OCI-LY7 (cell line): ENCODE measurements around the gene ZBTB7A. TPM values are rescaled to one million over a fixed set of nuclear protein-coding genes. Genes with fewer than 3 reads are reported as not detected.

Experiments
- BruUV-seq: library from RNA; stranded (reverse); fragments of 400-500 nt; replicated peaks from 2 replicates; lab custom pipeline; 2021; lab: Mats Ljungman, UMichigan
- CTCF ChIA-PET: fragments of 300-600 bp; sonication (Branson Sonifier 250); formaldehyde crosslinking; loops from one replicate; lab custom pipeline; 2022; ENCODE audit warnings: antibody characterized with exemption; ENCODE audit not compliant: unreplicated experiment; lab: Charles Lee
- POLR2A ChIA-PET: fragments of 300-600 bp; sonication (Branson Sonifier 250); formaldehyde crosslinking; loops from one replicate; lab custom pipeline; 2022; ENCODE audit warnings: antibody characterized with exemption; lab: Charles Lee
- DNase-seq: peaks from one replicate; pipeline ENCODE4 v3.0.0-alpha.2; 2015; ENCODE audit warnings: low spot score
- H2AFZ ChIP-seq: fragments of 200-600 bp; sonication (generic), shearing (Covaris generic); 2 replicates; pipeline ENCODE4 v1.6.1; 2014; ENCODE audit warnings: mild to moderate bottlenecking, antibody characterized with exemption, low read length, moderate library complexity
- H3K27ac ChIP-seq: fragments of 200-600 bp; sonication (generic); 2 replicates; pipeline ENCODE4 v1.5.1; 2014; ENCODE audit warnings: mixed run types, low read depth, mild to moderate bottlenecking, moderate library complexity, low read length, inconsistent platforms; ENCODE audit not compliant: poor library complexity, severe bottlenecking
- H3K36me3 ChIP-seq: fragments of 200-600 bp; sonication (generic); 2 replicates; pipeline ENCODE4 v1.6.1; 2014; ENCODE audit warnings: mild to moderate bottlenecking, antibody characterized with exemption, low read length, moderate library complexity, mixed read lengths; ENCODE audit not compliant: insufficient read depth
- H3K4me1 ChIP-seq: fragments of 200-600 bp; sonication (generic); 2 replicates; pipeline ENCODE4 v1.5.1; 2014; ENCODE audit warnings: mild to moderate bottlenecking, low read length; ENCODE audit not compliant: insufficient read depth, poor library complexity, severe bottlenecking
- H3K4me2 ChIP-seq: fragments of 200-600 bp; sonication (generic); 2 replicates; pipeline ENCODE4 v1.6.1; 2014; ENCODE audit warnings: mild to moderate bottlenecking, low read length
- H3K4me3 ChIP-seq: fragments of 200-600 bp; sonication (generic); 2 replicates; pipeline ENCODE4 v1.5.1; 2014; ENCODE audit warnings: mild to moderate bottlenecking, low read depth, low read length; ENCODE audit not compliant: poor library complexity, severe bottlenecking
- H3K79me2 ChIP-seq: fragments of 200-600 bp; sonication (generic); 2 replicates; pipeline ENCODE4 v1.6.1; 2016; ENCODE audit warnings: low read depth, mild to moderate bottlenecking, low read length, moderate library complexity, mixed read lengths; ENCODE audit not compliant: insufficient read depth
- H3K9me2 ChIP-seq: fragments of 200-600 bp; sonication (generic); 2 replicates; pipeline ENCODE4 v1.6.1; 2016; ENCODE audit warnings: mild to moderate bottlenecking, low read length, mixed read lengths; ENCODE audit not compliant: insufficient read depth
- H3K9me3 ChIP-seq: fragments of 200-600 bp; sonication (generic); 2 replicates; pipeline ENCODE4 v1.6.1; 2014; ENCODE audit warnings: mild to moderate bottlenecking, mixed run types, low read length, mixed read lengths
- H4K20me1 ChIP-seq: fragments of 200-600 bp; sonication (generic); 2 replicates; pipeline ENCODE4 v1.6.1; 2014; ENCODE audit warnings: mild to moderate bottlenecking, antibody characterized with exemption, low read length, moderate library complexity, mixed read lengths; ENCODE audit not compliant: insufficient read depth
- EZH2phosphoT487 ChIP-seq: fragments of 200-600 bp; sonication (generic); IDR thresholded peaks from 2 replicates; pipeline ENCODE4 v1.6.1; 2018; ENCODE audit warnings: low read depth, borderline replicate concordance, mild to moderate bottlenecking, mixed run types, antibody characterized with exemption, low read length, moderate library complexity, mixed read lengths
- intact Hi-C: fragments of 100-400 bp; cut with micrococcal nuclease; formaldehyde crosslinking; loops from one replicate; pipeline ENCODE4 v1.10.0; 2022; ENCODE audit not compliant: unreplicated experiment
- total RNA-seq, 2 experiments: library from RNA; depleted of rRNA in 1 of 2; stranded (reverse); fragments of >200 nt in 1 of 2; shearing (Covaris generic) in 1 of 2; gene quantifications; 2 replicates each; pipeline ENCODE4 v1.2.3, GENCODE V29; 2014 to 2022
- TF ChIP-seq, protein P1 (sequence below): fragments of 200-600 bp; sonication (generic); conservative IDR thresholded peaks from 2 replicates; pipeline ENCODE4 v1.5.1; 2014; ENCODE audit warnings: mild to moderate bottlenecking, antibody characterized with exemption, low read length, moderate library complexity, mixed read lengths

The ZBTB7A gene
- total RNA-seq, 2 experiments from 2014 or later = 17.2 to 29.3 TPM

DNA sequence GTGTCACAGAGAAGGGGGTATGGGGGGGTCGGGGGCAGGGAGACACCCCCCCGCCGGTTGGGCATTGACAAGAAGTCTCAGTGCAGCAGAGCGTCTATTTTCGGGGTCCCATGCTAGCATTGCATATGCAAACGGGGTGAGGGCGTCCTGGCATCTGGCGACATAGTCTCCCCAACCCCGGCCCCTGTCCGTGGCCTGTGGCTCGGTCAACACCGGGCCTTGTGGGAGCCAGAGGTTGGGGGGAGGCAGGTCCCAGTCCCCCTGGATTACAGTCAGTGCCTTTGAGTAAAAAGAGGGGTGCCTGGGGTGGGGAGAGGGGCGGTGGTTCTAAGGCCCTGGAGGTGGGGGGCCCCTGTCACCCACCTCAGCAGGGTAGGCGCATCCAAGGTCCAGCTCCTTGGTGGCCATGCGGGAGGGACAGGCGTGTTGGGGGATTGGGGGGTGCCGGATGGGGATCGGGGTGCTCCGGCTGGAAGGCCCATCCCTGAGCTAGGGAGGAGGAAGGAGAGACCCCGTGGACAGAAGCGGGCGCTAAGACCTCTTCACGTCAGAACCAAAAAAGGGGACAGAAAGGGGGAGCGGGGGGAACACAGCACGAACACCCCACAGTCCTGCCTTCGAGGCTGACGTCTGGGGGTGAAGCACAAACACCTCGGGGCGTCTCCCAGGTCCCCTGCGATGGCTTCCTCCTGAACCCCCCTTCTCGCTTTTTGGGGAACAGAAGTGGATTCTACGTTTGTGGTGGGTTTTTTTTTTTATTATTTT lies 20.9 kb downstream of the ZBTB7A start:
- intact Hi-C loops = no loop called here
- BruUV-seq = no TSS peak
- TF ChIP-seq EZH2phosphoT487 = no peak
- TF ChIP-seq, protein P1, sequence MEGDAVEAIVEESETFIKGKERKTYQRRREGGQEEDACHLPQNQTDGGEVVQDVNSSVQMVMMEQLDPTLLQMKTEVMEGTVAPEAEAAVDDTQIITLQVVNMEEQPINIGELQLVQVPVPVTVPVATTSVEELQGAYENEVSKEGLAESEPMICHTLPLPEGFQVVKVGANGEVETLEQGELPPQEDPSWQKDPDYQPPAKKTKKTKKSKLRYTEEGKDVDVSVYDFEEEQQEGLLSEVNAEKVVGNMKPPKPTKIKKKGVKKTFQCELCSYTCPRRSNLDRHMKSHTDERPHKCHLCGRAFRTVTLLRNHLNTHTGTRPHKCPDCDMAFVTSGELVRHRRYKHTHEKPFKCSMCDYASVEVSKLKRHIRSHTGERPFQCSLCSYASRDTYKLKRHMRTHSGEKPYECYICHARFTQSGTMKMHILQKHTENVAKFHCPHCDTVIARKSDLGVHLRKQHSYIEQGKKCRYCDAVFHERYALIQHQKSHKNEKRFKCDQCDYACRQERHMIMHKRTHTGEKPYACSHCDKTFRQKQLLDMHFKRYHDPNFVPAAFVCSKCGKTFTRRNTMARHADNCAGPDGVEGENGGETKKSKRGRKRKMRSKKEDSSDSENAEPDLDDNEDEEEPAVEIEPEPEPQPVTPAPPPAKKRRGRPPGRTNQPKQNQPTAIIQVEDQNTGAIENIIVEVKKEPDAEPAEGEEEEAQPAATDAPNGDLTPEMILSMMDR = no peak
- H3K9me2 ChIP-seq = no peaks in the 10 kb centered on the region
- DNase-seq = no peak
- no peaks in the 10 kb centered on the region for H3K4me1 ChIP-seq
- ChIA-PET POLR2A (interaction anchor here (0.6 kb wide), 1 partner anchor 74 kb away, joined by 4 read pairs; no protein-coding TSS in a partner anchor), CTCF (no interaction called here)
- no peak overlapping the region for H3K27ac ChIP-seq
- H4K20me1 ChIP-seq = no peaks in the 10 kb centered on the region; the same call in 1 of the 2 replicates
- H2AFZ ChIP-seq = no peak overlapping the region
- H3K9me3 ChIP-seq = no peaks in the 10 kb centered on the region
- no peak overlapping the region for H3K4me3 ChIP-seq
- peaks cover 83% of the 10 kb centered on the region for H3K36me3 ChIP-seq
- H3K4me2 ChIP-seq = no peak overlapping the region
- H3K79me2 ChIP-seq = peaks cover 50% of the 10 kb centered on the region

DNA sequence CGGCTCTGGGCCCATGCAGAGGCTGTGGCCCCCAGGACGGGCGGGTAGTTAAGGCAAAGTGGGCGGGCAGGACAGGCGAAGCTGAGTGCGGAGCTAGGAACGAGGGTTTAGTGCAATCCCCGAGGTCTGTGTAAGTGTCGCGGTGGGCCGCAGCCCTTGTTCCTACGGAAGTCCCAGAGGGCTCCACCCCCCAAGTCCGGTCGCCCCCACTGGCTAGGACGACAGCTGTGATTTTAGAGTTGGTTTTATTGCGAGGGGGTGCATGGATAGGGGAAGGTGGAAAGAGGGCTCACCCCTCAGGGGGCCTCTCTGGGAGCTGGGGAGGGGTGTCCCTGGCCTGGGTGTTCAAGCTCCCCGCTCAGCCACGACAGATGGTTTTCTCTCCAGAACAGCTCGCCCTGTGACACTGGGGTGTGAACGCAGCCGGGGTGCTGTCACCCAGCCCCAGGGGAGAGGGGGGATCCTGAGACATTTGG lies 21.7 kb downstream of the ZBTB7A start:
- H4K20me1 ChIP-seq = no peaks in the 10 kb centered on the region; the same call in 1 of the 2 replicates
- no peak overlapping the region for H3K4me3 ChIP-seq
- intact Hi-C loops = no loop called here
- DNase-seq = no peak
- no peak overlapping the region for H3K27ac ChIP-seq
- no peaks in the 10 kb centered on the region for H3K9me3 ChIP-seq
- TF ChIP-seq EZH2phosphoT487 = no peak
- TF ChIP-seq, protein P1 = no peak
- H2AFZ ChIP-seq = no peak overlapping the region
- POLR2A ChIA-PET = interaction anchor here (0.6 to 0.7 kb wide), 3 partner anchors 14 to 73 kb away, joined by 3 to 4 read pairs (median 4); no protein-coding TSS in a partner anchor
- BruUV-seq = no TSS peak
- H3K79me2 ChIP-seq = peaks cover 42% of the 10 kb centered on the region
- no peaks in the 10 kb centered on the region for H3K9me2 ChIP-seq
- H3K4me2 ChIP-seq = no peak overlapping the region
- H3K4me1 ChIP-seq = no peaks in the 10 kb centered on the region
- H3K36me3 ChIP-seq = peaks cover 75% of the 10 kb centered on the region
- CTCF ChIA-PET = no interaction called here
